GM21576 (cell line): ENCODE measurements around the gene NUP62.

Experiments used
- ATAC-seq: cut with Tn5 transposase; IDR thresholded peaks from one replicate; pipeline ENCODE4 v1.9.1; 2021; ENCODE audit warnings: mild to moderate bottlenecking, moderate library complexity; ENCODE audit not compliant: unreplicated experiment

Gene NUP62

DNA sequence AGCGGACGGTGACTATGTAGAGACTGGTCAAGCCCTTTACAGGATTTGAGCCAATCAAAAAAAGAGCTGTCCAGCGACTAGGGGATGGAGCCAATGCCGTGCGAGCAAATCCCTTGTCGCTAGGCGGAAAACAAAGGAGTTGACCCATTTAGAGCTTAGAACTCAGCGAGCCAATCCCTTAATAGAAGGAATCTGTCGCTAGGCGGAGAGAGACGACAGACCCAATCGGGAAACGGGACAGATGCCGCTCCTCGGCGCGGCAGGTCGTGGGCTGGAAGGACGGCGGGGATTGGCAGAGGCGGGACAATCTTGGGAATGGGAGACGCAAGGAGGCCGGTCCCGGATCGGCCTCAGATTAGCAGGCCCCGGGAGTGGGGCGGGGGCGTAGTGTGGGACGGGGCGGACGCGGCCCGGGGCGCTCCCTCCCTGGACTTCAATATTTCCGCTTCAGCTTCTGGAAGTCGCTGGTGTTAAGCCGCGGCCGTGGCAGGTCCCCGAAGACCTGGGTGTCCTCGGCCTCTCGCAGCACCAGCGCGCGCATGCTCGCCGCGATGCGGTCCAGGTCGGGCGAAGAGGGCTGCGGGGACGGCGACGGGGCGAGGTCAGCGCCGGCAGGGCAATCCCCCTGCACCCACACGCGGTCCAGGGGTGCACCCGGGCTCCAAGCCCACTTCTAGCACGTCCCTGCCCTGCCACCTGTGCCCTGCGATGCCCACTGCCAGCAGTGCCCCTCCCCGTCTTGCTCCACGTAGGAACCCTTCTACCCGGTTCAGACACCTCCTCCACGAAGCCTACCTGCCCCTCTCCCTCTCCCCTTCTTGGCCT, 59.6 kb downstream of the NUP62 start:
- peak; percentile 65 for ATAC-seq

DNA sequence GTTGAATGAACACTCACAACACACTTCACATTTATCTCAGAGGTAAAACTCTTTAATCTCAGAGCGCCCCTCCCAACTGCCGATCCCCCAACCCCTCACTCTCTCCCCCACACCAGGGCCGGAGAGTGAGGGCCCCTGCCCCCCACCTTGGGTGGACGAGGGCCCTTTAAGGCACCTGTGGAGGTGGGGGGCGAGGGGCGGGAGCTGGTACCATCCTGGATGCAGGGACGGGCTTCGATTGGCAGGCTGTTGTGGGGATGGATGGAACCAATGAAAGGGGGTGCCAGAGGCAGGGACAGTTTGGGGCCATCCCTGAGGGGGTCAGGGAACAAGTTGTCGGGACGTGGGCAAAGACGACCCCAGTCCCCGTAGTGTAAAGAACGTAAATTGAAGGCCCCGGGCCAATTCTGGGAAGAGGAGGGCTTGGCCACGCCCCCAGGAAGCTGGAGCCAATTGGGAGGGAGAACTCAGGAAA, 60.3 kb downstream of the NUP62 start:
- ATAC-seq: no peak

DNA sequence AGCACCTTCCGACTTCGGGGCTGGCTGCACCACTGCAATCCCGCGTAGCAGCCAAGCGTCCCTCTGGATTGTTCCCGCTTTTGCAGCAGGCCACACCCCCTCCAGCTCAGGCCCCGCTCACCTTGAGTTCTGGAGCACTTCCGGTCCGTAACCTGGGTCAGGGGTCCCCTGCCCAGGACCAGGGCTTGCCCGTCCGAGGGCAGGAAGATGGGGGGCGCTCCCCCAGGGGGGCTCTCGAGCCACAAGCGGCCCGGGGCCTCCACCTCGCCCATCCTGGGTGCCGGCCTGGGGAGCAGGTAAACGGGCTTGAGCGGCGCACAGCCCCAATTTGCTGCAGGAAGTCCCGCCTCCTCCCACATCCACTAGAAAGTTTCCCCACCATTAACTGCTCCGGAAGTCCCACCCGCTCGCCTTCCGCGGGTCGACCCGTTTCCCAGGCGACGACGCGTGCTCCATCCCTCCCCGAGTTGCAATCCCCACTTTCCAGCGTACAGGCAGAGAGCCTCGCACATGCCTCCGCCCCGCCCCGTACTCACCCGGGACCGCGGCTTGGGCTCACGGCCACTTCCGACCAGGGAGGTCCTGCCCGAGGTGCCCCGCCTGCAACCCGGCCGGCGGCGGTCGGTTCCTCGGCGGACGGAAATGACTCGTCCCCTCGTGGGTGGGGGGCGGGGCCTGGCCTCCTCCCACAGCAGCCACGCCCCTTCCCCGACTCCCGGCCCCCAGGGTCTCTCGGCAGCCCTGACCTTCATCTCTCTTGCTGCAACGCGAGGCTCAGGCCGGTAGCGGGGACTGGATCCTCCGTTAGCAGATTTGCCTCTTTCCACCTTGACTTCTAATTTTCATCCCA, 62.1 kb downstream of the NUP62 start, which contains the start of gene PNKP:
Gene PNKP, minus strand, starts transcription at position 644 of the 850 bp plus-strand sequence. Its CDS starts 372 bp downstream, at position 272.
- peak; percentile 32 for ATAC-seq

GRCh38 chr19:49864890-49865289, 64.4 kb downstream of the NUP62 start:
- ATAC-seq: no peak

- ATAC-seq: no peak
These were observed 65.4 kb downstream of the NUP62 start for GRCh38 chr19:49863935-49864320.

GRCh38 chr19:49863254-49863934, 65.9 kb downstream of the NUP62 start:
- no peak for ATAC-seq

DNA sequence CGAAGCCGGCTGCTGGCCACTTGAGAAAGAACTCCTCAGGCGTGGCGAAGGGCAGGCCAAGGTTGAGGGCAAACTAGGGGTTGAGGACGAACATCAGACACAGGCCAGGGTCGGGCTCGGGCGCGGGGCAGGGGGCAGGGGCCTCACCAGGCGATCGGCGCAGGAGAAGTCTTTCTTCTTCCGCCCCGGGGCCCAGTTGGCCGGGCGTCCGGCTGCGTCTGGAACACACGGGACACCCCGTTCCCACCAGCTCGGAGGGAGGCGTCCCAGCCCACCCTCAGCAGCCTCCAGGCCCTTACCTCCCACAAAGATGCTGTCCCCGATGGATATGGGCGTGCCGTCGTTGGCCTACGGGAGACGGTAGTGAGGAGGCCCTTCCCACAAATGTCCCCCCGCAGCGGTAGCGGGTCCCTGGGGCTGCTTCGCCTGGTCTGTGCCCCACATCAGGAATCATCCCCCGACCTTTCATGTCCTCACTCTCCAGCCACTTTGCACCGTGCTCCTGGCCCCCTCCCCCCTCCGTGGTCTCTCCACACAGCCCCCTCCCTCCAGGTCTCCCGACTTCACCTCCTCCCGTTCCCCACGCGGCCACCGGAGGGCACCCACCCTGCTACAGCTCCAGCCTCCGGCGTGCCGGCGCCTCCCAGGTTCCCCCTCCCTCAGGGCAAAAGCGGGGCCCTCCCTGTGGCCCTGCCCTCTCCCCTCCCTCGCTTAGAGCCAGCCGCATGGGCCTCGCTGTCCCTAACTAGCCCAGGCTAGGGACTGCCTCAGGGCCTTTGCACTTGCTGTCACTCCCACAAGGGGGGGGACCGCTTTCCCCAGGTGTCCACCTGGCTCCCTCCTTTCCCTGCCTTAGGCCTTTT, 66.7 kb downstream of the NUP62 start:
- no peak for ATAC-seq

DNA sequence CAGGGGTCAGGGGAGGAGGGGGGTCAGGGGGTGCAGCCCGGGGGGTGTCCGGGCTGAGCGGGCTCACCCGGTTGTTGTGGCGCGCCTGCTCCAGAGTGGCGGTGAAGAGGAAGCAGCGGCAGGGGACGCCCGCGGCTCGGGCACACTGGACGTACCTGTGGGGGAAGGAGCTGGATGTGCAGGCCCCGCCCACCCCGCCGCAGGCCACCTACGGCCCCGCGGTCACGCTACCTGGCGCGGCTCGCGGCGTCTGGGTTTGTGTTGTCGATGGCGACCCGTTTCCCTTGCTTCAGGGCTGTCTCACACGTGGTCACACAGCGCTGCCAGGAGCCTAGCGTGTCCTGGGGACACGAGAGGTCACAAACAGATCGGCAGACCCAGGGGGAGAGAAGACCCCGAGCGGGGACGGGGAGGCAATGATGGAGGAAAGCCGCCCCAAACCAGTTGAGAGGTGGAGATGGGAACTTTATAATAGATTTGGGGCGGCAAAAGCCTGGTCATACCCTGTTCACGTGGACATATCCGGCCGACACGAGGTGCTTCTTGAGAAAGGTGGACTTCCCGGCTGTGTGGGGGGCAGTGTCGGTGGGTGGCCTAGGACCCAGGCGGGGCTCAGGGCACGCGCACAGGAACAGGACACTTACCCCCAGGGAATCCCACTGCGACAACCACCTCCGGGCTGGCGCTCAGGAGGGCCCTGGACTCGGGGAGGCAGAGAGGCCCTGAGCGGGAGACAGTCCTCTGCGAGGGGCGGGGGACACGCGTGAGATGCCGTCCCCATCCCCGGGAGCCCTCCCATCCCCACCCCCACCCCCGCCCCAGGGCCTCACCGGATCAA, 67.5 kb downstream of the NUP62 start:
- ATAC-seq: no peak

GRCh38 chr19:49861107-49861506, 68.2 kb downstream of the NUP62 start:
- ATAC-seq: no peak

DNA sequence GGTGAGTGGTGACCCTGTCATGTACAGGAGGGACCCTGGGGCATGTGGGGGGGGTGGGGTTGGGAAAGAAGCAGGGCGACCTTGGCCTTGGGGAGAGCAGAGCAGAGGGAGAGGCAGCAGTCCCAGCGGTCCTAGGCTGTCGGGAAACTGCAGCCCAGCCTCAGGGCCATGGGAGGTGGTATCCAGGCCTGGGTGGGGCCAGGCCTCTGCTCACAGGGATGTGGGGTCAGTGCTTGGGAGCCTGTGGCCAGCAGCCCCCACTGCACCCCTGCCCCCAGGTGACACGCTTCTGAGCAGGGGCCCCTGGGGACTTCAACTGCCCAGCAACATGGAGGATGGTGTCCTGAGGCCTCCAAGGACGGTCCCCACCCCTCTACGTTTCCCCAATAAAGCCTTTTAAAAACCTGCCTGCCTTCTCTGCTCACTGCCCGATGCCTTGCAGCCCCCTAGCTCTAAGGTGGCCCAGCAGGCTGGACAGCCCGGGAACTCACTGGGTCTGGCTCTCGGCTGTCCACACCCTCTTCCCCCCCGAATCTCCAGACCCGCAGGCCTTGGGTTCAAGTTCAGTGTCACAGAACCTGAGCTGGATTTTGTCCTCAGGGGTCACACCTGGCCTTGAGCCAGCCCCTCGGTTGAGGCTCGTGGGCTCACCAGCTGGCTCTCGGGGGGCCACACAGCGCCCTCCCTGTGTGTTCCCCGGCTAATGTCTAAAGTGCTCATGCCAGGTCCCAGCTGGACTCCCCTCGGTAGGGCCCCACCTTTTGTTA, 68.8 kb downstream of the NUP62 start:
- ATAC-seq: no peak

- no peak for ATAC-seq
These were observed 69.5 kb downstream of the NUP62 start for GRCh38 chr19:49859682-49860335.

GRCh38 chr19:49858088-49858985, 71.0 kb downstream of the NUP62 start:
- ATAC-seq: no peak

DNA sequence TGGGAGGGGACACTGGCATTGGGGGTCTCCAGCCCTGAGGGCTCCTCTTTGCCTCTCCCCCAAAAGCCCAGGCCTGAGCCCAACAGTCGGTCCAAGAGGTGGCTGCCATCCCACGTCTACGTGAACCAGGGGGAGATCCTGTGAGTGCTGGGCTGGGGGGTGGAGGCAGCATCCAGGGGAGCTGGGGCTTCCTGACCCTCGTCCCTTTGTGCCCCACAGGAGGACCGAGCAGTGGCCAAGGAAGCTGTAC, 71.5 kb downstream of the NUP62 start:
- no peak for ATAC-seq

DNA sequence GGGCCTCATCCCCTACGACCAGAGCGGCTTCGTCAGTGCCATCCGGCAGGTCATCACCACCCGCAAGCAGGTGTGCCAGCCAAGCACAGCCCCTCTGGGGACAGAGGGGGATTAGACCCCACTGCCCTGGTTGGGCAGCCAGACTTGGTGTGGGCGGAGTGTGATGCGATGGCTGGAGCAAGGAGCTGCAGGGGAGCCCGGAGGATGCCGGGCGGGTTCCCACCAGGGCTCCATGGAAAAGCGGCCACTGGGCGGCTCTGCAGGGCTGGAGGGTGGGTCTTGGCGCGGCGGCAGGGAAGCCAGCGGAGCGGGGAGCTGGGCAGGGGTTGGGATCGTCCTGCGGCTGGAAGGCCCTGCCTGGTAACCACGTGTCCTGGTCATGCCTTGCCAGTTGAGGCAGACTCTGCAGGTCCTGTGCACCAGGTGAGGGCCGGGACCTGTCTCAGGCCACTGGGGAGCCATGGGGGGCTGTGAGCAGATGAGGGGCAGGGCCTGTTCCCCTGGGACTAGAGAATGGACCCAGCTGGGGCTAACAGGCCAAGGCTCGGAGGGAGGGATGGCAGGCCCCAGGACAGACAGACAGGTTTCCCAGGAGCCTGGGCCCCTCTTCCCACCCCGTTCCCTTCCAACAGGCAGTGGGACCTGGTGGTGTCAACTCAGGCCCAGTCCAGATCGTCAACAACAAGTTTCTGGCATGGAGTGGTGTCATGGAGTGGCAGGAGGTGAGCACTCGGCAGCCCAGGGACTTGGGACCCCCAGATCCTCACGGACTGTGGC, 72.1 kb downstream of the NUP62 start:
- ATAC-seq: no peak
